RWPE1 (cell line): ENCODE measurements around the gene MAP1A.

ENCODE experiments used
- CTCF ChIA-PET: fragments of 350-600 bp; sonication (Branson Sonifier 250); formaldehyde crosslinking; extraction: SDS; loops from one replicate; lab custom pipeline; 2021; lab: Yijun Ruan, JAX
- POLR2A ChIA-PET: fragments of 400-600 bp; formaldehyde crosslinking; extraction: SDS; loops from one replicate; lab custom pipeline; 2020; ENCODE audit warnings: antibody characterized with exemption; ENCODE audit not compliant: low non-redundant PET; lab: Yijun Ruan, JAX
- DNase-seq: peaks from one replicate; pipeline ENCODE4 v3.0.0; 2012; ENCODE audit warnings: low spot score
- H3K27ac ChIP-seq: fragments of 450-650 bp; 2 replicates; pipeline ENCODE4 v1.5.1; 2017
- CTCF ChIP-seq: fragments of 450-650 bp; conservative IDR thresholded peaks from 2 replicates; pipeline ENCODE4 v1.5.1; 2017; ENCODE audit warnings: low read depth, mild to moderate bottlenecking

MAP1A gene

GRCh38 chr15:43509660-43510199, 7.7 kb upstream of the MAP1A start:
- TF ChIP-seq CTCF = no peak
- CTCF ChIA-PET = interaction anchor here (0.6 to 1.9 kb wide), 3 partner anchors 35 to 69 kb away, joined by 3 to 9 read pairs (median 5); no protein-coding TSS in a partner anchor
- H3K27ac ChIP-seq = peak overlapping the region; percentile 77
- no peak for DNase-seq
- POLR2A ChIA-PET = no interaction called here

GRCh38 chr15:43510200-43511011, 7.0 kb upstream of the MAP1A start:
- POLR2A ChIA-PET = interaction anchor here (0.6 to 0.7 kb wide), 3 partner anchors 54 to 962 kb away, joined by 3 to 10 read pairs (median 5); no protein-coding TSS in a partner anchor
- peak; percentile 97 for DNase-seq
- TF ChIP-seq CTCF = no peak
- peak overlapping the region; percentile 77 for H3K27ac ChIP-seq
- CTCF ChIA-PET = interaction anchor here (0.6 to 1.9 kb wide), 4 partner anchors 17 to 239 kb away, joined by 5 to 9 read pairs (median 6); partner anchors contain the start of gene TP53BP1

GRCh38 chr15:43511012-43511885, 6.2 kb upstream of the MAP1A start:
- POLR2A ChIA-PET = interaction anchor here (0.6 to 0.7 kb wide), 2 partner anchors 21 to 55 kb away, joined by 6 to 10 read pairs; no protein-coding TSS in a partner anchor
- CTCF ChIA-PET = interaction anchor here (0.6 to 1.9 kb wide), 4 partner anchors 11 to 239 kb away, joined by 5 to 9 read pairs (median 6); partner anchors contain the start of gene TP53BP1
- DNase-seq = no peak
- H3K27ac ChIP-seq = peak overlapping the region; percentile 77
- peak; percentile 16 for TF ChIP-seq CTCF

GRCh38 chr15:43513550-43513949, 3.9 kb upstream of the MAP1A start:
- CTCF ChIA-PET = interaction anchor here (0.7 to 1.3 kb wide), 5 partner anchors 9 to 982 kb away, joined by 3 read pairs; no protein-coding TSS in a partner anchor
- POLR2A ChIA-PET = no interaction called here
- TF ChIP-seq CTCF = no peak
- no peak overlapping the region for H3K27ac ChIP-seq
- no peak for DNase-seq

- POLR2A ChIA-PET = no interaction called here
- no peak overlapping the region for H3K27ac ChIP-seq
- TF ChIP-seq CTCF = peak; percentile 71
- CTCF ChIA-PET = interaction anchor here (0.5 to 1.3 kb wide), 8 partner anchors 9 to 218 kb away, joined by 3 to 5 read pairs (median 3); no protein-coding TSS in a partner anchor
- DNase-seq = no peak
These were observed 3.0 kb upstream of the MAP1A start for GRCh38 chr15:43514241-43515057.
